IPS-18c (cell line): ENCODE measurements around the gene FAM168A.

Source experiments
- H3K4me3 ChIP-seq: 2 replicates; pipeline ENCODE4 v1.7.0; 2013; ENCODE audit warnings: low read depth, mild to moderate bottlenecking, low read length, moderate library complexity; ENCODE audit not compliant: insufficient read depth
- H3K9me3 ChIP-seq: one replicate; pipeline ENCODE4 v1.6.1; 2013; ENCODE audit warnings: mild to moderate bottlenecking, low read length, moderate library complexity; ENCODE audit not compliant: control insufficient read depth, insufficient read depth

FAM168A gene

GRCh38 chr11:73384872-73385689 is 212.8 kb downstream of the FAM168A start:
- no peaks in the 10 kb centered on the region for H3K9me3 ChIP-seq
- H3K4me3 ChIP-seq, result no peak overlapping the region

- H3K4me3 ChIP-seq, result no peak overlapping the region
- H3K9me3 ChIP-seq, result no peaks in the 10 kb centered on the region
Measured at GRCh38 chr11:73384531-73384871, 213.4 kb downstream of the FAM168A start.

GRCh38 chr11:73384125-73384441 is 213.8 kb downstream of the FAM168A start:
- no peaks in the 10 kb centered on the region for H3K9me3 ChIP-seq
- no peak overlapping the region for H3K4me3 ChIP-seq

- Histone ChIP-seq H3K9me3 (no peaks in the 10 kb centered on the region), H3K4me3 (no peak overlapping the region)
Measured at GRCh38 chr11:73383249-73384124, 214.4 kb downstream of the FAM168A start.

GRCh38 chr11:73382747-73383146 is 215.2 kb downstream of the FAM168A start:
- Histone ChIP-seq H3K9me3 (no peaks in the 10 kb centered on the region), H3K4me3 (no peak overlapping the region)

GRCh38 chr11:73382183-73382582 is 215.7 kb downstream of the FAM168A start:
- Histone ChIP-seq H3K4me3 (no peak overlapping the region), H3K9me3 (no peaks in the 10 kb centered on the region)

GRCh38 chr11:73381589-73381988 is 216.3 kb downstream of the FAM168A start:
- H3K4me3 ChIP-seq, result no peak overlapping the region
- H3K9me3 ChIP-seq, result no peaks in the 10 kb centered on the region

- Histone ChIP-seq H3K4me3 (no peak overlapping the region), H3K9me3 (no peaks in the 10 kb centered on the region)
Measured at GRCh38 chr11:73380897-73381410, 217.0 kb downstream of the FAM168A start.

- H3K4me3 ChIP-seq, result no peak overlapping the region
Measured at GRCh38 chr11:73380331-73380730, 217.6 kb downstream of the FAM168A start.

GRCh38 chr11:73379189-73379880 is 218.6 kb downstream of the FAM168A start:
- Histone ChIP-seq H3K9me3 (no peaks in the 10 kb centered on the region), H3K4me3 (no peak overlapping the region)

More at GRCh38 chr11:73380331-73380730, 217.6 kb downstream of the FAM168A start:
- no peaks in the 10 kb centered on the region for H3K9me3 ChIP-seq

GRCh38 chr11:73376803-73377629 is 220.9 kb downstream of the FAM168A start:
- H3K4me3 ChIP-seq, result peak overlapping the region; percentile 78
- no peaks in the 10 kb centered on the region for H3K9me3 ChIP-seq

GRCh38 chr11:73376160-73376802 is 221.6 kb downstream of the FAM168A start, which contains the start of gene RELT:
RELT (plus strand) TSS chr11:73376399; CDS start chr11:73389137, 12,738 bp downstream.
- Histone ChIP-seq H3K9me3 (no peaks in the 10 kb centered on the region), H3K4me3 (peak within 1 kb of the TSS; percentile 78)

GRCh38 chr11:73375830-73376159 is 222.1 kb downstream of the FAM168A start:
- peak overlapping the region; percentile 78; the same call in 1 of the 2 replicates for H3K4me3 ChIP-seq

GRCh38 chr11:73374151-73374550 is 223.8 kb downstream of the FAM168A start:
- no peak overlapping the region for H3K4me3 ChIP-seq
- H3K9me3 ChIP-seq, result no peaks in the 10 kb centered on the region

More at GRCh38 chr11:73375830-73376159, 222.1 kb downstream of the FAM168A start:
- H3K9me3 ChIP-seq, result no peaks in the 10 kb centered on the region

- H3K9me3 ChIP-seq, result no peaks in the 10 kb centered on the region
- H3K4me3 ChIP-seq, result no peak overlapping the region
Measured at GRCh38 chr11:73372375-73372993, 225.4 kb downstream of the FAM168A start.

GRCh38 chr11:73367482-73368024 is 230.4 kb downstream of the FAM168A start:
- H3K4me3 ChIP-seq, result no peak overlapping the region; the same call in 1 of the 2 replicates
- H3K9me3 ChIP-seq, result no peaks in the 10 kb centered on the region
